ENCODE measurements around the gene IRF5.
"Not testable (repeated sequence)": the region's sequence is repeated elsewhere in the genome, so short reads cannot be mapped to it uniquely, and the experiment has no call there.

The IRF5 gene

GRCh38 chr7:128906766-128907559, 30.8 kb upstream of the IRF5 start:
- no peak for DNase-seq

- no peak for DNase-seq
Measured at GRCh38 chr7:128908750-128909624, 28.7 kb upstream of the IRF5 start.

- no peak for DNase-seq
Measured at GRCh38 chr7:128909625-128910568, 27.8 kb upstream of the IRF5 start.

- DNase-seq = no peak
Measured at GRCh38 chr7:128910569-128910945, 27.2 kb upstream of the IRF5 start, which contains the start of gene KCP. Gene KCP, minus strand, starts transcription at chr7:128910709. Its CDS starts 33 bp downstream, at chr7:128910676.

GRCh38 chr7:128911423-128912031, 26.2 kb upstream of the IRF5 start:
- no peak for DNase-seq

GRCh38 chr7:128912281-128912680, 25.4 kb upstream of the IRF5 start:
- no peak for DNase-seq

- DNase-seq = not testable (repeated sequence)
Measured at GRCh38 chr7:128912709-128913495, 24.8 kb upstream of the IRF5 start.

- DNase-seq = no peak
Measured at GRCh38 chr7:128913870-128914565, 23.7 kb upstream of the IRF5 start.

- DNase-seq = no peak
Measured at GRCh38 chr7:128914566-128915151, 23.1 kb upstream of the IRF5 start.

GRCh38 chr7:128915271-128915819, 22.4 kb upstream of the IRF5 start:
- no peak for DNase-seq

- DNase-seq = no peak
Measured at GRCh38 chr7:128915841-128916642, 21.7 kb upstream of the IRF5 start.

- DNase-seq = no peak
Measured at GRCh38 chr7:128916643-128916915, 21.1 kb upstream of the IRF5 start.

GRCh38 chr7:128917122-128917521, 20.6 kb upstream of the IRF5 start:
- DNase-seq = no peak

- DNase-seq = no peak
Measured at GRCh38 chr7:128918016-128918665, 19.6 kb upstream of the IRF5 start.

- no peak for DNase-seq
Measured at GRCh38 chr7:128919241-128919640, 18.5 kb upstream of the IRF5 start.

GRCh38 chr7:128919881-128920799, 17.6 kb upstream of the IRF5 start:
- DNase-seq = no peak

GRCh38 chr7:128920913-128921582, 16.7 kb upstream of the IRF5 start:
- DNase-seq = no peak
